ENCODE results near the gene VGLL2.

DNA sequence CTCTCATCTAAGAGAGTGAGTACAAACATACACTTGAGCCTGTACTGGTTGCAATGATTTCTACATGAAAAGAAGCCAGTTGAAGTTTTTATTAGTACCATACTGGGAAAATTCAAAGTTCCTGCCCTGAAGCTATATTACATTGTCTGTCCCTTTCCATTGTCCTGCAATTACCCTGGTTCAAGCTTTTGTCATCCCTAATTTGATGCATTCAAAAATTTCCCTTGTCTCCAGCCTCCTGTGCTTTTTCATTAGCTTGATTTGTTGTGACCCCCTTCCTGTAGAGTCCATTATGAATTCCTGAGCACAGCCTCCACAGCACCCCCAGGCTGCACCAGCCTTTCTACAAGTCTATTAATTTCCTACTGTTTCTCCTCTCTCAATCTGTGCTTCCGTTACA, 46.4 kb downstream of the VGLL2 start:
- TF ChIP-seq, protein P1, sequence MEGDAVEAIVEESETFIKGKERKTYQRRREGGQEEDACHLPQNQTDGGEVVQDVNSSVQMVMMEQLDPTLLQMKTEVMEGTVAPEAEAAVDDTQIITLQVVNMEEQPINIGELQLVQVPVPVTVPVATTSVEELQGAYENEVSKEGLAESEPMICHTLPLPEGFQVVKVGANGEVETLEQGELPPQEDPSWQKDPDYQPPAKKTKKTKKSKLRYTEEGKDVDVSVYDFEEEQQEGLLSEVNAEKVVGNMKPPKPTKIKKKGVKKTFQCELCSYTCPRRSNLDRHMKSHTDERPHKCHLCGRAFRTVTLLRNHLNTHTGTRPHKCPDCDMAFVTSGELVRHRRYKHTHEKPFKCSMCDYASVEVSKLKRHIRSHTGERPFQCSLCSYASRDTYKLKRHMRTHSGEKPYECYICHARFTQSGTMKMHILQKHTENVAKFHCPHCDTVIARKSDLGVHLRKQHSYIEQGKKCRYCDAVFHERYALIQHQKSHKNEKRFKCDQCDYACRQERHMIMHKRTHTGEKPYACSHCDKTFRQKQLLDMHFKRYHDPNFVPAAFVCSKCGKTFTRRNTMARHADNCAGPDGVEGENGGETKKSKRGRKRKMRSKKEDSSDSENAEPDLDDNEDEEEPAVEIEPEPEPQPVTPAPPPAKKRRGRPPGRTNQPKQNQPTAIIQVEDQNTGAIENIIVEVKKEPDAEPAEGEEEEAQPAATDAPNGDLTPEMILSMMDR (IDR thresholded peaks at IDR 0.05) = no peak
- no peak for TF ChIP-seq EP300 (IDR thresholded peaks at IDR 0.05)
- TF ChIP-seq POLR2A (IDR thresholded peaks at IDR 0.05) = no peak
